ENCODE measurements around the gene FASTK.
A peak's percentile ranks its signal among the peaks of the same experiment; 100 is the strongest.

FASTK gene

GRCh38 chr7:151080522-151081169, at the start of gene FASTK:
Gene FASTK (minus strand): TSS chr7:151080809. CDS start chr7:151080766, 43 bp downstream.
- DNase-seq = peak; percentile 80 to 85 (median 82)

GRCh38 chr7:151129960-151130591, 49.5 kb upstream of the FASTK start:
- no peak for DNase-seq

- no peak for DNase-seq
Measured at GRCh38 chr7:151129117-151129959, 48.7 kb upstream of the FASTK start.

- DNase-seq = no peak
Measured at GRCh38 chr7:151128716-151129115, 48.1 kb upstream of the FASTK start.

GRCh38 chr7:151128144-151128543, 47.5 kb upstream of the FASTK start:
- DNase-seq = no peak

- no peak for DNase-seq
Measured at GRCh38 chr7:151126491-151127137, 46.0 kb upstream of the FASTK start.

GRCh38 chr7:151125846-151126481, 45.4 kb upstream of the FASTK start:
- DNase-seq = no peak

- no peak for DNase-seq
Measured at GRCh38 chr7:151125470-151125845, 44.8 kb upstream of the FASTK start.

GRCh38 chr7:151124899-151125399, 44.3 kb upstream of the FASTK start:
- DNase-seq = no peak

GRCh38 chr7:151124481-151124880, 43.9 kb upstream of the FASTK start:
- DNase-seq = no peak

- peak; percentile 56 to 89 (median 74) for DNase-seq
Measured at GRCh38 chr7:151123822-151124464, 43.3 kb upstream of the FASTK start.

GRCh38 chr7:151123158-151123821, 42.7 kb upstream of the FASTK start:
- DNase-seq = no peak

- DNase-seq = no peak
Measured at GRCh38 chr7:151122796-151123157, 42.2 kb upstream of the FASTK start.

GRCh38 chr7:151122276-151122675, 41.7 kb upstream of the FASTK start:
- DNase-seq = no peak

- no peak for DNase-seq
Measured at GRCh38 chr7:151121380-151122170, 41.0 kb upstream of the FASTK start.

GRCh38 chr7:151120896-151121295, 40.3 kb upstream of the FASTK start:
- no peak for DNase-seq

- DNase-seq = no peak
Measured at GRCh38 chr7:151119902-151120301, 39.3 kb upstream of the FASTK start.

- DNase-seq = no peak
Measured at GRCh38 chr7:151119055-151119415, 38.4 kb upstream of the FASTK start.

- DNase-seq = no peak
Measured at GRCh38 chr7:151118108-151119054, 37.8 kb upstream of the FASTK start.

- peak in 4 of 6 experiments; percentile 12 to 58 (median 30) for DNase-seq
Measured at GRCh38 chr7:151117565-151117964, 37.0 kb upstream of the FASTK start.

Measured in stimulated activated naive CD4-positive, alpha-beta T cell (primary cell).